SJSA1 (cell line): ENCODE results near the gene PPP1R14C. TPM values are rescaled to one million over a fixed set of nuclear protein-coding genes. Genes with fewer than 3 reads are reported as not detected.

Experiments
- DNase-seq, 2 experiments: peaks; one replicate each; pipeline ENCODE4 v3.0.0-alpha.2; 2015 to 2020; ENCODE audit warnings: low spot score in 2 of 2, low read depth in 1 of 2
- H3K27ac ChIP-seq: fragments of 250-450 bp; sonication (Bioruptor Pico); 2 replicates; pipeline ENCODE4 v1.5.1; 2020; ENCODE audit warnings: mild to moderate bottlenecking, moderate library complexity
- H3K27me3 ChIP-seq: fragments of 250-450 bp; sonication (Bioruptor Pico); replicated peaks from 2 replicates; pipeline ENCODE4 v1.5.1; 2020; ENCODE audit warnings: mild to moderate bottlenecking, moderate library complexity
- H3K36me3 ChIP-seq: fragments of 250-450 bp; sonication (Bioruptor Pico); 2 replicates; pipeline ENCODE4 v1.5.1; 2020; ENCODE audit warnings: mild to moderate bottlenecking
- H3K4me1 ChIP-seq: fragments of 250-450 bp; sonication (Bioruptor Pico); replicated peaks from 2 replicates; pipeline ENCODE4 v1.6.1; 2021; ENCODE audit warnings: mild to moderate bottlenecking
- H3K4me3 ChIP-seq: fragments of 250-450 bp; sonication (Bioruptor Pico); 2 replicates; pipeline ENCODE4 v1.5.1; 2020; ENCODE audit warnings: mild to moderate bottlenecking
- H3K9me3 ChIP-seq: fragments of 250-450 bp; sonication (Bioruptor Pico); replicated peaks from 2 replicates; pipeline ENCODE4 v1.5.1; 2020; ENCODE audit warnings: mild to moderate bottlenecking
- total RNA-seq: library from RNA; depleted of rRNA; stranded (reverse); fragments of >200 nt; shearing (Covaris generic); gene quantifications from 2 replicates; pipeline ENCODE4 v1.2.3, GENCODE V29; 2014

Gene PPP1R14C
- total RNA-seq, 1 experiment from 2014 or later: not detected

GRCh38 chr6:150267686-150268561 lies 125.1 kb downstream of the PPP1R14C start:
- H3K27me3 ChIP-seq: no peaks in the 10 kb centered on the region; the same call in 1 of the 2 replicates
- H3K4me1 ChIP-seq: no peaks in the 10 kb centered on the region
- H3K4me3 ChIP-seq: no peak overlapping the region
- H3K36me3 ChIP-seq: no peaks in the 10 kb centered on the region
- H3K9me3 ChIP-seq: no peaks in the 10 kb centered on the region
- H3K27ac ChIP-seq: no peak overlapping the region
- no peak for DNase-seq

GRCh38 chr6:150269130-150269856 lies 126.4 kb downstream of the PPP1R14C start:
- H3K36me3 ChIP-seq: no peaks in the 10 kb centered on the region
- no peak overlapping the region for H3K27ac ChIP-seq
- DNase-seq: no peak
- no peaks in the 10 kb centered on the region for H3K4me1 ChIP-seq
- no peaks in the 10 kb centered on the region; the same call in 1 of the 2 replicates for H3K27me3 ChIP-seq
- no peak overlapping the region for H3K4me3 ChIP-seq
- no peaks in the 10 kb centered on the region for H3K9me3 ChIP-seq

GRCh38 chr6:150269857-150270223 lies 127.0 kb downstream of the PPP1R14C start:
- Histone ChIP-seq H3K9me3 (no peaks in the 10 kb centered on the region), H3K36me3 (no peaks in the 10 kb centered on the region), H3K4me1 (no peaks in the 10 kb centered on the region), H3K27ac (no peak overlapping the region), H3K27me3 (no peaks in the 10 kb centered on the region; the same call in 1 of the 2 replicates), H3K4me3 (no peak overlapping the region)
- no peak for DNase-seq

GRCh38 chr6:150270330-150271052 lies 127.6 kb downstream of the PPP1R14C start:
- H3K27me3 ChIP-seq: no peaks in the 10 kb centered on the region; the same call in 1 of the 2 replicates
- H3K4me1 ChIP-seq: no peaks in the 10 kb centered on the region
- DNase-seq: no peak
- H3K36me3 ChIP-seq: no peaks in the 10 kb centered on the region
- no peak overlapping the region for H3K27ac ChIP-seq
- H3K4me3 ChIP-seq: no peak overlapping the region
- no peaks in the 10 kb centered on the region for H3K9me3 ChIP-seq

- no peak overlapping the region for H3K4me3 ChIP-seq
- H3K36me3 ChIP-seq: no peaks in the 10 kb centered on the region
- no peak for DNase-seq
- H3K27ac ChIP-seq: no peak overlapping the region
- no peaks in the 10 kb centered on the region for H3K9me3 ChIP-seq
- H3K27me3 ChIP-seq: no peaks in the 10 kb centered on the region; the same call in 1 of the 2 replicates
- no peaks in the 10 kb centered on the region for H3K4me1 ChIP-seq
Observed at GRCh38 chr6:150271172-150271500, 128.3 kb downstream of the PPP1R14C start.

- DNase-seq: no peak
- Histone ChIP-seq H3K27me3 (no peaks in the 10 kb centered on the region; the same call in 1 of the 2 replicates), H3K27ac (no peak overlapping the region), H3K4me3 (no peak overlapping the region), H3K9me3 (no peaks in the 10 kb centered on the region), H3K36me3 (no peaks in the 10 kb centered on the region), H3K4me1 (no peaks in the 10 kb centered on the region)
Observed at GRCh38 chr6:150271501-150272263, 128.8 kb downstream of the PPP1R14C start.

GRCh38 chr6:150272264-150272975 lies 129.6 kb downstream of the PPP1R14C start:
- Histone ChIP-seq H3K9me3 (no peaks in the 10 kb centered on the region), H3K36me3 (no peaks in the 10 kb centered on the region), H3K27ac (no peak overlapping the region), H3K4me3 (no peak overlapping the region), H3K27me3 (no peaks in the 10 kb centered on the region), H3K4me1 (no peaks in the 10 kb centered on the region)
- no peak for DNase-seq

GRCh38 chr6:150272976-150273315 lies 130.1 kb downstream of the PPP1R14C start:
- Histone ChIP-seq H3K4me3 (no peak overlapping the region), H3K9me3 (no peaks in the 10 kb centered on the region), H3K27ac (no peak overlapping the region), H3K4me1 (no peaks in the 10 kb centered on the region), H3K36me3 (no peaks in the 10 kb centered on the region), H3K27me3 (no peaks in the 10 kb centered on the region)
- DNase-seq: no peak

- H3K4me1 ChIP-seq: no peaks in the 10 kb centered on the region
- no peaks in the 10 kb centered on the region for H3K27me3 ChIP-seq
- no peak overlapping the region for H3K4me3 ChIP-seq
- H3K9me3 ChIP-seq: no peaks in the 10 kb centered on the region
- DNase-seq: no peak
- H3K36me3 ChIP-seq: no peaks in the 10 kb centered on the region
- H3K27ac ChIP-seq: no peak overlapping the region
Observed at GRCh38 chr6:150273457-150274309, 130.8 kb downstream of the PPP1R14C start.

- H3K36me3 ChIP-seq: no peaks in the 10 kb centered on the region
- no peak overlapping the region for H3K4me3 ChIP-seq
- no peaks in the 10 kb centered on the region for H3K4me1 ChIP-seq
- H3K9me3 ChIP-seq: no peaks in the 10 kb centered on the region
- H3K27ac ChIP-seq: no peak overlapping the region
- H3K27me3 ChIP-seq: no peaks in the 10 kb centered on the region
- DNase-seq: no peak
Observed at GRCh38 chr6:150275489-150275888, 132.6 kb downstream of the PPP1R14C start.

GRCh38 chr6:150276168-150276936 lies 133.5 kb downstream of the PPP1R14C start:
- H3K4me1 ChIP-seq: no peaks in the 10 kb centered on the region
- no peak overlapping the region for H3K27ac ChIP-seq
- no peak overlapping the region for H3K4me3 ChIP-seq
- no peaks in the 10 kb centered on the region for H3K27me3 ChIP-seq
- H3K9me3 ChIP-seq: no peaks in the 10 kb centered on the region
- no peaks in the 10 kb centered on the region for H3K36me3 ChIP-seq
- DNase-seq: no peak
